Amniotic epithelial cell (primary cell): ENCODE results near the gene SSUH2.

Experiments used
- DNase-seq: peaks from one replicate; pipeline ENCODE4 v3.0.0-alpha.2; 2010; ENCODE audit warnings: low read depth

SSUH2 gene

GRCh38 chr3:8579943-8580342 is 64.7 kb downstream of the SSUH2 start:
- peak; percentile 51 for DNase-seq

DNA sequence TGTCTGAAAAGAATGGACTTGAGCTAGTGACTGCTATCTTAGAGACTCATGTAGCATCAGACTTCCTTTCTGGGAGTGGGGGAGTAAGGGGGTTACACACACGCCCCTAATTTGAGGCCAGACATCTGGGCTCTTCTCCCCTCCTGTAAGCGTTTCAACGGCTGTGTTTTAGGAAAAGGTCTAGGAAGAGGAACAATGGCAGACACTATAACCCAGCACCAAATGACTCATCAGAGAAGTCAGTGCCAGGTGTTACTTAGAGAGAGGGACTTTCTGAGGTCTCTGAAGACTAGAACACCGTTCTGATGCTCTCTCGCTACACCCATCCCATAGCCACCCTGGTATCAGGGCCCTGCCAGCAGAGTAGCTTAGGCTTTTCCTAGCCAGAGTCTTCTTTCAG is 65.5 kb downstream of the SSUH2 start:
- DNase-seq, result peak; percentile 51

GRCh38 chr3:8578282-8578681 is 66.3 kb downstream of the SSUH2 start:
- DNase-seq, result no peak

GRCh38 chr3:8576841-8577571 is 67.6 kb downstream of the SSUH2 start:
- DNase-seq, result peak; percentile 66

GRCh38 chr3:8576436-8576835 is 68.2 kb downstream of the SSUH2 start:
- DNase-seq, result no peak

DNA sequence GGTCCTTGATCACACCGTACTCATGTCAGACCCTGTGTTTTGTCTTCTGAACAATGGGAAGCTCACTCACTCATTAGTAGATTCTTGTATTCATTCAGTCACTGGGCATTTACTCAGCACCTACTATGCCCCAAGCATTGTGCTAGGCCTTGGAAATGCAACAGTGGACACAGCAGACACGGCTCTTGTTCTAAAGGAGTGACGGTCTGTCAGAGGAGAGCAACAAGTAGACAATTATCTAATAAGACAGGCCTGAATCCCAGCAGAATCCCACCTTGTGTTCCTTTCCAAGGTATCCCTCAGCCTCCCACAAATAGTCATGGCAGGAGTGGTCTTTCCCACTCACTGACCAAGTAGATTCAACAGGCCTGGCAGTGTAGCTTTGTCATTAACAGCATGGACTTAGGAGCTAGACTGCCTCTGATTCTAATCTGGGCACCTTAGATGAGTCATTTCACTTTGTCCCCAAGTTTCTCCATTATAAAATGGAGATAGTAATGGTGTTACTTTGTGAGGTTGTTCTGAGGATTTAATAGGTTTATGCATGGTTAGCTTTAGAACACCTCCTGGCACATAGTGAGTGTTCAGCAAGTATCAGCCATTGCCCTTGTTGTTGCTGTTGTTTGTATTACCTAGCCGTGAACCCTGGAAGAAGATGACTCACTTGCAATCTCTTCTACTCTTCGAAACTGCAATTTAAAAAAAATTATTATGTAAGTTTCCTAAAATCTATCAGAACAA is 69.1 kb downstream of the SSUH2 start:
- DNase-seq, result peak; percentile 63

- no peak for DNase-seq
Measured at GRCh38 chr3:8574670-8575322, 69.8 kb downstream of the SSUH2 start.

DNA sequence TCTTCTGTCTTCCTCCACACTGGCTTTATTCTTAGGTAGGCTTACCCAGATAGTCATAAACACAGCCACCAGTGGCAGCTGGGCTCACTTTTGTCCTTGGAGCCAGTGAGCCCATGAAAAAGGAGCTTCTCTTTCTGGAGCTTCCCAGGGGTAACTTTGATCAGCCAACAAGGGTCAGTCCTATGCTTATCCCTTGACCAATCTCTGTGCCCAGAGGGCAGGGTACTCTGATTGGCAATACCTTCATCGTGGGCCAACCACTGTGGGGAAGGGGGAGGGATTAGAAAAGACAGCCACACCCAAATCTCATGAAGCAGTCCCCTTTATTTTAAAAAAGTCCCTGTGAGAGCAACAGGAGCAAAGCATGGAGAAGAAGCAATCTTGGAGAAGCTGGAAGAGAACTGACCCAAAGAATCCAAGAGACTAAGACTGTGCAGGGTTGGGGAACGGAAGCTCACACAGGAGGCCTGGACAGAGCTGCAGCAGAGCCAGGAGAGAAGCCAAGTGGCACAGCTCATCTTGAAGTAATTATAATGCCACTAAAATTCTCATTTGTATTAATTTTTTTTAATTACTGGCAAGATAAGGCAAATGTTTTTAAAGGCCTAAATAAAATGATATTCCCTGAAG is 70.4 kb downstream of the SSUH2 start:
- no peak for DNase-seq

DNA sequence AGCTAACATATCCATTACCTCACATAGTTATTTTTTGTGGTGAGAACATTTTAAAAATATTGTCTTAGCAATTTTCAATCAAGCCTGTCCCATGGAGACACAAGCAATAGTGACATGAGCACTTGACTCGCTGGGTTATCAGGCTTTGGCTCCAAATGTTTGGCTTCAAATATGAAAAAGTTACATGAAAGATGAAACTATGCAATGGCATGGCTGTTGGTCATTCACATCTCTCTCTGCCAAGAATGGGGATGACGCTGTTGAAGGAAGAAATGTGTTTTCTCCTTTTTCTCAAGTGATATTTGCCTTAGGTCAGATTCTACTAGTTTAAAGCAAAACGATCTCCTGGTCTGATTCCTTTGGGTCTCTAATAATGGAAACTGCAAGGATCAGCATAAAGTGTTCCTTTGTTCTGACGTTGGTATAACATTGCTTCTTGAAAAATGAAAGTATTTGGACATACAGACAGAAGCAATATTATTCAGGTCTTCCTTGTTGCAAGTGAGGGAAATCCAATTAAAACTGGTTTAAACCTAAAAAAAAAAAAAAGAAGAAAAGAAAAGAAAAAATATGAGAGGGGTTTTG is 71.2 kb downstream of the SSUH2 start:
- no peak for DNase-seq

- no peak for DNase-seq
Measured at GRCh38 chr3:8571256-8571655, 73.3 kb downstream of the SSUH2 start.
